Measurements from ENCODE around the gene CD44.

The CD44 gene

GRCh38 chr11:35237351-35237750, 98.4 kb downstream of the CD44 start:
- no peak for DNase-seq (ENCODE audit: low read depth in 2 of 2)

GRCh38 chr11:35237860-35238715, 99.1 kb downstream of the CD44 start:
- peak; percentile 33 to 53 for DNase-seq (ENCODE audit: low read depth in 2 of 2)

- no peak for DNase-seq (ENCODE audit: low read depth in 2 of 2)
Observed at GRCh38 chr11:35238882-35239281, 99.9 kb downstream of the CD44 start.

GRCh38 chr11:35239471-35240075, 100.6 kb downstream of the CD44 start:
- no peak for DNase-seq (ENCODE audit: low read depth in 2 of 2)

DNA sequence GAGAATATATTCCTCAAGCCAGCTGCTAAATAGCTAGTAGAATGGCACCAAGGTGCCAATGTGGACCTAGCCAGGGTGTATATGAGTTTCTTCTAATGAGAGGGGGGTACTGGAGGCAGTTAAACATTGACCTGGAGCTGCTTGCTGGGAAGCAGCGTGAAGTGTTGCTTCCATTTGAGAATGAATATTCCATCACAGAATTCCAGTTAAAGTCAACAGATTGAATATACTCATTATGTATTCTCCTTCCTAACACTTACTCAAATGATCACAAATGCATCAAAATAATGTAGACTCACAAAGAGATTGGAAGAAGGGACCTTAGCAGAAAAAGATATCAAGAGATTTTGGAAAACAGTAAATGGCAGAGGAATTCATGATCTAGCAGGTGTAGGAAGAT, 102.1 kb downstream of the CD44 start:
- no peak for DNase-seq (ENCODE audit: low read depth in 2 of 2)

DNA sequence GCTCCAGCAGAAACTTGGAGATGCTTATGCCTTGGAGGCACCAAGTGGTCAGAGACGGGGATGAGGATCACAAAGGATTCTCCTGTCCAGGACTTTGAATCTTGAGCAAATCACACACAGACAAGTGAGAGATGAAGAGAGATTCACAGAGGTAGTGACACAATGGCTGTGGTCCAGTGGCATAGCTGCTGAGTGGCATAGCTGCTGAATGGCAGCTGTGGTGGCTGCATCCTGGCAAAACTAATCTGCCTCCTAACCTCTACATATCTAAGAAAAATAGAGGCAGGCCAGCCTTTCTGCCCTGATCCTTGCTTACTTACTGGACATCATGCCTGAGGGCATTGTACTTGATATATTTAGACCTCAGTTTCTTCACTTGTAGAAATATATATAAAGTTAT, 102.6 kb downstream of the CD44 start:
- DNase-seq (ENCODE audit: low read depth in 2 of 2), result no peak

DNA sequence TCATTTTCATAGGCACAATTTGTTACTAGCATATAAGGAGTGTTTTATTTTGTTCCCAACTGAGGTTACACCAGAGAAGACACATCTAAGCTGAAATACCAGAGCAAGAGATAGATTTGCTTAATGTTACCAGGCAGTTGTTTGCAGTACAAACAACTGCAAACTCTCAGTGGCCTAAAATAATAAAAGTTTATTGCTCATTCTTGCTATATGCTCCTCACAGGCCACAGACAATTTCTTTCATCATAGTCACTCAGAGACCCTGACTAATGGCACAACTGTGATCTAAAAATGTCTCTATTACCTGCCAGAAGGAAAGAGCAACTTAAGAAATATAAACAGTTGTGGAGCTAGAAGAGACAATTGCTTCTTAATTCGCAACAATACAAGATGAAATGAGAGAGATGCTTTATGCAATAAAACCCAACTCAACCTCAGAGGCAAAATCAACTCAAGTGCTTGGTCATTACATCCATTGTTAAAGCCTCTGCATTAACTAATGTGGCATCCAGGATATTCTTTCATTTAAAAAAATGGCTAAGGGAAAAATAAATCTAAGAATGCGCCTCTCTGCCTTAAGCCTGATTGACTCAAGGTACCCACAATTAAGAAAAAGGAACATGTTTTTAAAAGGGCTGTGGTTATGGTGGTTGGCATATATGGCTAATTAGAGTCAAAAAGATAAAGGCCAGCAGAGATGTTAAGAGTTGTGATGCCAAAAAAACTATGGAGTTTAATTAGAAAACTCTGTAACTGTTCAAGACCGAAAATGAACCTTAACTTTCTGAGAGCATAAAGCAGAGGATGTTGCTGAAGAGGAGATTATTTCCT, 103.7 kb downstream of the CD44 start:
- no peak for DNase-seq (ENCODE audit: low read depth in 2 of 2)

- no peak for DNase-seq (ENCODE audit: low read depth in 2 of 2)
Observed at GRCh38 chr11:35243774-35244173, 104.8 kb downstream of the CD44 start.

DNA sequence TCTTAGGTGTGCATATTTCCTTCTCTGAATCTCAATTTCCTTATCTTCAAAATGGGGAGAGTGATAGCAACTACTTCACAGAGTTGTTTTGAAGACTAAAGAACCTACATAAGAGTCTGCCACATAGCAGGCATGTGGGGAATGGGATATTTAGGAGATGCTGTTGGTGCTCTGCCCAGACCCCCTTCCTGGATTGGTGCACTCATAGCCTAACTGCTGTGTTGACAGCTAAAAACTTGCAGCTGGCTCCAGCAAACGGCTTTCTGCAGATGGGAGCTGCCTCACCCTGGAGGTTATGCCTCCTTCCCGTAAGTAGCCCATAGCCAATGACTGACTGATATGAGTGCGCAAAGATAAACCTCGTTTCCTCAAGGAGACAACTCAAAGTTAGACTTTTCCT, 106.1 kb downstream of the CD44 start:
- no peak for DNase-seq (ENCODE audit: low read depth in 2 of 2)

DNA sequence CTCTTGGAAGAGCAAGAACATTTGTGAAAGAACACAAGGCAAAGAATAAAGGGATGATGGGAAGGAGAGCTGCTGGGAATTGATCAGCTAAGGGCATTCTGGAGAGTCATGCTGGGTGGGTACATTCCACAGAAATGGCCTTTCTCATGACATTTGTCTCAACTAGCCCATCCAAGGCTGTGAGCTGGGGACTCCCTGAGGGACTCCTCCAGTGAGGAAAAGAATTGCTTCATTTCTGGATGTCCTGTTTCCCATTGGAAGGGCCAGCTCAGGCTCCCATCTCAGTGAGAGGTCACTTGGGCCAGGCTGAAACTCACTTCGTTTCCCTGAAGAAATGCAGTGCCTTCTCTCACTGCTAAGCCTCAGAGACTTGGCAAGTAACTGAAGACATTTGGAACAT, 106.8 kb downstream of the CD44 start:
- no peak for DNase-seq (ENCODE audit: low read depth in 2 of 2)

DNA sequence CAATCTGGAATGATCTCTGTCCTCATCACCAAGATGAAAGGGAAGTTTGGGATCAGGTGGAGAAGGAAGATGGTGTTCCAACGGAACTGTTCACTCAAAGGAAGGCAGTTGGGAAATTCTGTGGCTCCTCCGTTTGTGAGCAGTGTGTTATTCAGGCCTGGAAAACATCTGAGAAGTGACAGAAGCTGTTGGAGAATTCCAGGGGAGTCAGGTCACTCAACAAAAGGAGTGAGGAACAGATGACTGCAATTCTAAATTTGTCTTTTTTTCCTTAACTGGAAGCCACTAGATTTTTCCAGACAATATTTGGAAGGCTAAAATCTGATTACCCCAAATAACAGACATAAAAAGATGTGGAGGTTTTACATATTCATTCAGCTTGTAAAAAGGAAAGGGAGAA, 107.8 kb downstream of the CD44 start:
- DNase-seq (ENCODE audit: low read depth in 2 of 2), result no peak

DNA sequence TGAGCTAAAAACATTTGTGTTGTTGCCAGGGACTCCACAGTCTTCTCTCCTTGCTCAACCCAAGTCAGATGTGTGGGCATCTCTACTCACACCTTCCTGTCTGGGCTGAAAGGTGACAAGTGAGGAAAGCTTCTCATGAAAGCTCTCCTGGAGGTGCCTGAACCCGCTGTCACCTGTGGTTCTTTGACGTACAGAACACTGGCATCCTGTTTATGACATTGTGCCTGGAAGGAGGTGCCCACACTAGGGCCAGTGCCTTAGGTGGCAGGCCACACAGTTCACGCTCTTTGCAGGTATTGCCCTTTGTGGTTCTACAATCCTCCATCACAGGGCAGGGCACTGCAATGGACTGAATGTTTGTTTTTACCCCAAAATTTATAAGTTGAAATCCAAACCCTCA, 108.5 kb downstream of the CD44 start:
- DNase-seq (ENCODE audit: low read depth in 2 of 2), result no peak

GRCh38 chr11:35247863-35248262, 108.9 kb downstream of the CD44 start:
- no peak for DNase-seq (ENCODE audit: low read depth in 2 of 2)

DNA sequence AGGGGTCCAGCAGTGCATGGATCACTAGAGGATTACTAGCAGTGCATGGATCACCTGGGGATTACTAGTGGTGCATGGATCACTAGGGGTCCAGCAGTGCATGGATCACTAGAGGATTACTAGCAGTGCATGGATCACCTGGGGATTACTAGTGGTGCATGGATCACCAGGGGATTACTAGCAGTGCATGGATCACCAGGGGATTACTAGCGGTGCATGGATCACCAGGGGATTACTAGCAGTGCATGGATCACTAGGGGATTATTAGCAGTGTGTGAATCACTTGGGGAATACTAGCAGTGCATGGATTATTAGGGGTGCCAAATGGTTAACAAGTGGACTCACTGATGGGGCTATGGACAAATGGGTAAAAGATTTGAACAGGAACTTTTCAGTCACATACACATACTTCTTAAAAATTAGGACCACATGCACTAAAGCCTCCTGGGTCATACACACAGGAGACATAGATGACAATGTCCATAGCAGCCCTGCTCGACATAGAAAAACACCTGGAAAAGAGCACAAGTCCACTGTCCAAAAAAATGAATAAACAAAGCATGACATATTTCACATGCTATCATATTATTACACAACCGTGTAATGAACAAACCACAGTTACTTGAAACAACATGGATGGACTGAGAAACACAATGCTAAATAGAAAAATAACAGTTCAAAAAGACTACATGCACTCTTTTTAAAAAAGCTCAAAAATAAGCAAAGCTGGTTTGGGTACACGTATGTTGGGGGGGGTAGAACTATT, 109.8 kb downstream of the CD44 start:
- no peak for DNase-seq (ENCODE audit: low read depth in 2 of 2)

DNA sequence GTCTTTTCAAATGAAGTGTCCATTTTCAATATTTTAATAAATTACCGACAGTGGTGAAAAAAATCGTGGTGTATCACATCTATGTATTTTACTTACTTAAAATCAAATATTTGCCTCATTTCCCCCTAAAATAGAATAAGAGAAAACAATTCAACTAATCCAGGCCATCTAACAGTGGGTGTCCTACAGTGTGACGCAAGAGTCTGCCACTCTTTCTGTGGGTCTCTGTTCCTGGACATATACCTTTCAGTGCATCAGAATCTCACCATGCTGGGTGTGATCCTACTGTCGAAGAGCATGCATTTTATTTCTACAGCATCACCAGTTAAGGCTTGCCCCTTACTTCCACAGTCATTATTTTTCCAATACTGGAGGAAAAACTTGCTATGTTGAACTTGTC, 111.2 kb downstream of the CD44 start:
- DNase-seq (ENCODE audit: low read depth in 2 of 2), result no peak

DNA sequence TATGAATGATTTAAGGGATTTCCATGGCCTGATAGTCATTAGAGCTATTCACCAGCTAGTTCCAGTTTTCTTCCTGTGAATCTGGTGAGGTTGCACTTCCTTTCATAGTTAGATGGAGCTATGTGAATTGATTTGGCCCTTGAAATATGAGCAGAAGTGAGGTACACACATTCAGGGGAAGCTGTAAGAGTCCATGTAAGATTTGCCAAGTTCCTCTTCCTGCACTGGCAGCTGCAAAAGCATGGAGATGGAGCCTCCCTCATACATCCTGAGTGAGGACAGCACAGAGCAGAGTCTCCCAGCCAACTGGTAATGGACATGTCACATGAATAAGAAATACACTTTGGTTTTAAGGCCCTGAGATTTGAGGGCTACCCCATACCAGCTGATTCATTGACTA, 111.7 kb downstream of the CD44 start:
- DNase-seq (ENCODE audit: low read depth in 2 of 2), result no peak

GRCh38 chr11:35253237-35253636, 114.3 kb downstream of the CD44 start:
- DNase-seq (ENCODE audit: low read depth in 2 of 2), result no peak

DNA sequence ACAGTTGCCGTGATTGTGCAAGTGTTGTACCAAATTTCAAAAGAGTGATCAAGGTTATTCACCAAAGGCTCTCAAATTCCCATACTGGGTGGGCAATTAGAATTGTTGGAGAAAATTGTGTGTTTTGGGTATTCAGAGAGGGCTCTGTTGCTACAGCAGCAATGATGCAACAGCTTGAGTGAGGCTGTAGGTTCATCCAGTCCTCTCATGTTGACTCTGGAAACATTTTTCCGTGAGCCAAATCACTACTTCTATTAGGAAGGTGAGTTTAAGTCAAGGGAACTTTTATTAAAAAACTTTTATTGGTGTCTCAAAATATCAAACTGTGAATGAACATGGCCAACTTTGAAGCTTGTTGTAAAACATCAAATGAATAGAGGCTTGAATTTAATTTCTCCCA, 116.5 kb downstream of the CD44 start:
- DNase-seq (ENCODE audit: low read depth in 2 of 2), result no peak

DNA sequence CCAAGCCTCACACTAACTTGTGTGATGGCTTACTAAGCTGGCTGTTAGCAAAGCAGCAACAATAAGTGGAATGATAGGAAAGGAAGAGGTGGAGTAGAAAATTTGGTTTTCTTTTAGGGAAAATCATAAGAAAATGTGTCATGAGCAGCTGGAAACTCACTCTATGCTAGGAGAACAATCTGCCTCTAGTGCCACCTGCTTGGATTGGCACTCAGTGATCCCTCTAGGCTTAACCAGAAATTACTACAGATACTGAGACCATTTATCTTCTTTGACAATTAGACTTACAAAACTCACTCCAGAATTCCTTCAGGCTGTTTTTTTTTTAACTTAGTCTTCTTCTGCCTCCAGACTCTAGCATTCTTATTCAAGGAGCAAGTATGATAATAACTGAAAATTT, 117.3 kb downstream of the CD44 start:
- DNase-seq (ENCODE audit: low read depth in 2 of 2), result no peak

DNA sequence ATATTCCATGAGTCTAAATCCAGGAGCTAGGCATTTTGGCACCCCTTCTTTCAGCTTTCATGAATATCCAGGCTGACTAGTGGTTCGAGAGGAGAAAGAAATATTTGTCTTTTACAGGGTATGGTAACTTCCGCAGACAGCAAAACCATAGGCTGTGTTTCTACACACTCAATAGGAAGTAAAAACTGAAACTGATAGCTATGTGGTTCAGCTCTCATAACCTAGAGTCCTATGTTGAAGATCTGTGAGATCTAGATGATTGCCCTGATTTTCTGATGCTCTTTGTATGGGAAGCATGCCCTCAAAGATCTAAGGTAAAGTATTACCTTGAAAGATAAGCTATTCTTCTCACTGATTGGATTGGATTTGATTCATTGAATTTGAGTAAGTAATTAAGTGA, 118.3 kb downstream of the CD44 start:
- no peak for DNase-seq (ENCODE audit: low read depth in 2 of 2)

DNA sequence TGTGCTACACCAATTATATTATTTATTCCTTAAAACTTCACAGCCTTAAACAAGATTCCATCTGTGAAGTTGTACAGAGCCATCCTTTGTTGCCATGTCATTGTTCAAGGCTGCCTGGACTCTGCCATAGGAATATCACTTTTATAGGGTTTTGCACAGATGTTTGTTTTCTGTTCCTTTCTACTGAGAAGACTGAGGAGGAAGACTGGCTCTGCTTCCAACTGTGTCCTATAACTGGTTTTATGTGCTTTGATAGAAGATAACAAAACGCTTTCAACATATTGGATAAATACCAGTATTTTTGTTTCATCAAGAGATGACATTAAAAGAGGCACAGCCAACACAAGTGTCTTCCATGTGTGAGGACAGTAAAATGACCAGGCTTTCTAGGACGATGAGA, 120.6 kb downstream of the CD44 start:
- DNase-seq (ENCODE audit: low read depth in 2 of 2), result no peak

Data from activated CD4-positive, alpha-beta T cell treated with anti-CD3 and anti-CD28 coated beads for 24 hours (primary cell).